HG03064 (cell line): ENCODE data around the gene ITPR2.

Source experiments
- ATAC-seq: cut with Tn5 transposase; IDR thresholded peaks from one replicate; pipeline ENCODE4 v1.9.1; 2021; ENCODE audit warnings: low read depth; ENCODE audit not compliant: unreplicated experiment

The ITPR2 gene

GRCh38 chr12:26287671-26288381, 545.2 kb downstream of the ITPR2 start:
- ATAC-seq = no peak
